Heart left ventricle (tissue), 13 donors: ENCODE data around the gene ANO2.

Experiments used
- CTCF ChIP-seq, 12 donors: fragments of 200-600 bp; sonication (generic) in 4 of 12; IDR thresholded peaks; one replicate each; pipeline versions ENCODE4 v1.5.0 to v1.8.0; 2018 to 2022; ENCODE audit warnings: antibody characterized with exemption in 12 of 12, mild to moderate bottlenecking in 5 of 12
- POLR2A ChIP-seq, 2 donors: fragments of 450-650 bp; IDR thresholded peaks; one replicate each; pipeline ENCODE4 v1.6.1; 2017; ENCODE audit warnings: antibody characterized with exemption in 2 of 2, mild to moderate bottlenecking in 2 of 2, moderate library complexity in 2 of 2
- donor health status: ischemic (EF 13 %, LVEDD 7.1; RV severe dilation, severe dysfunction).
- donor health status: DM: no; HTN: yes; CAD: no.
- donor health status: DM: no; HTN: no; CAD: no.
- donor health status: ischemic (EF 25% LVEDD 6.9; RV normal size, moderate dysfunction).
- donor health status: ischemic (EF 25% LVEDD 5.7; RV mildly dilated, moderate dysfunction).
- donor health status: ischemic (EF 35%, LVEDD 5.7; RV mildly dilated, moderate dysfunction).
- donor health status: nonischemic (EF 11% LVEDD 7.7; RV severe dilation, severe dysfunction).
- donor health status: DM: yes; HTN: yes; CAD: no.
- donor health status: PGD.
- donor health status: ischemic (EF 29% LVEDD 5.4; RV normal size, mild dysfunction).
- donor health status: nonischemic (EF 23%, LVEDD 6.1; RV moderate dilation, normal function).

GRCh38 chr12:5856692-5857091 is 88.4 kb downstream of the ANO2 start:
- TF ChIP-seq CTCF (IDR thresholded peaks at IDR 0.05) (no peak), POLR2A (IDR thresholded peaks at IDR 0.05) (no peak)
